ENCODE data around the gene SURF1. TPM values are rescaled to one million over a fixed set of nuclear protein-coding genes. Genes with fewer than 3 reads are reported as not detected.

The SURF1 gene
- total RNA-seq, 1 experiment from 2014 or later: 57.5 TPM

DNA sequence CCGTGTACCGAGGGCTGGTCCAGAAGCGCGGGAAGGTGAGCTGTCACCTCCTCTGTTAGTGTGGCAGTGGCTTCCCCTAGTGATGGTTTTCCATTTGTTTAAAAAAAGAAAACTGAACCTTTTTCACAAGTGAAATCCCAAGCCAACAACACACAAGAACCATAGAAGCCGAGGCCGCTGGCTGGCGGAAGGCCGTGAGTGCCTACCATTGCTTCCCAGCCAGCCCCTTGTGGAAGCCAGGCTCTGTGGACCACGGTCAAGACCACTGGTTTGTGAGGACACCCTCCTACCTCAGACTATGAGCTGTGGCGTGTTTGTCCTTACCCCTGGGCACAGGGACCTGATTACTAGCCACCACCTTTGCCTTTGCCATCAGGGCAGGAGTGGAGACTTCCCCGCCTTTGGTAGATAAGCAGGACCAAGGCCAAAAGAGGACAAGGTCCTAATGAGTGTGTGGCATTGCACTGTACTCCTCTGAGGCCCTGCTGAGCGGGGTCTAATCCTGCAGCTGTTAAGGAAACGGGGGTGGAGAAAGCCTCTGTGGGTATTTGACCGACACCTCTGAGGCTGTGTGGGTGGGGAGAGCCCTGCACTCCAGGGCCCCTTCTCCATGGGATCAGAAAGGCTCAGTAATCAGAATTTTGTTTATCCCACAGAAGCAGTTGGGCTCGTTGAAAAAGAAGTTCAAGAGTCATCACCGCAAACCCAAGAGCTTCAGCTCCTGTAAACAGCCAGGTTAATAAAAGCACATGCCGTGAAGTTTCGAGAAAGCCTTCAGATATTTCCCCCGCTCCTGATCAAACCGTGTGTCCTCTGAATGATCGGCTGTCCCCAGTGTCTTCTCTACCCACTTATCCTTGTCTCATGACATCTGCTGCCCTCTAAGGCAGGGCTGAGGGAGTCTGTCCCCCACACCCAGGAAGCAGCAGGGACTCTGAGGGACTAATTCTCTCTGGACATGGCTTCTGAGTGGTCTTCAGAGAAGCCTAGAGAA, 4.4 kb upstream of the SURF1 start:
- Mint-ChIP-seq H3K9me3 (ENCODE audit: unreplicated experiment) (no peaks in the 10 kb centered on the region), H3K4me3 (ENCODE audit: unreplicated experiment) (no peak overlapping the region), H3K4me1 (ENCODE audit: low read depth, unreplicated experiment) (peaks cover 20% of the 10 kb centered on the region), H3K27me3 (ENCODE audit: insufficient read depth, unreplicated experiment) (no peaks in the 10 kb centered on the region), H3K36me3 (ENCODE audit: insufficient read depth, unreplicated experiment) (peaks cover 97% of the 10 kb centered on the region), H3K27ac (ENCODE audit: unreplicated experiment) (peak overlapping the region; percentile 38)
- Histone ChIP-seq H3K9me3 (no peaks in the 10 kb centered on the region), H3K4me1 (peaks cover 8% of the 10 kb centered on the region), H3K27me3 (replicated peaks; ENCODE audit: control insufficient read depth, insufficient read depth, low read length) (no peaks in the 10 kb centered on the region), H3K4me3 (ENCODE audit: low read depth, low read length) (no peak overlapping the region), H3K36me3 (ENCODE audit: control insufficient read depth, insufficient read depth, low read length) (peaks cover 4% of the 10 kb centered on the region)
- ChIA-PET POLR2A (interaction anchor here (0.5 to 1.1 kb wide), 2 partner anchors 23 to 99 kb away, joined by 3 read pairs; partner anchors contain the start of gene CACFD1), CTCF (interaction anchor here (0.5 to 0.6 kb wide), 2 partner anchors 29 to 118 kb away, joined by 4 read pairs; partner anchors contain the start of gene SLC2A6)
- BruUV-seq (replicated peaks): no TSS peak
- intact Hi-C loops (cut with micrococcal nuclease; ENCODE audit: unreplicated experiment): no loop called here
- TF ChIP-seq, protein P1, sequence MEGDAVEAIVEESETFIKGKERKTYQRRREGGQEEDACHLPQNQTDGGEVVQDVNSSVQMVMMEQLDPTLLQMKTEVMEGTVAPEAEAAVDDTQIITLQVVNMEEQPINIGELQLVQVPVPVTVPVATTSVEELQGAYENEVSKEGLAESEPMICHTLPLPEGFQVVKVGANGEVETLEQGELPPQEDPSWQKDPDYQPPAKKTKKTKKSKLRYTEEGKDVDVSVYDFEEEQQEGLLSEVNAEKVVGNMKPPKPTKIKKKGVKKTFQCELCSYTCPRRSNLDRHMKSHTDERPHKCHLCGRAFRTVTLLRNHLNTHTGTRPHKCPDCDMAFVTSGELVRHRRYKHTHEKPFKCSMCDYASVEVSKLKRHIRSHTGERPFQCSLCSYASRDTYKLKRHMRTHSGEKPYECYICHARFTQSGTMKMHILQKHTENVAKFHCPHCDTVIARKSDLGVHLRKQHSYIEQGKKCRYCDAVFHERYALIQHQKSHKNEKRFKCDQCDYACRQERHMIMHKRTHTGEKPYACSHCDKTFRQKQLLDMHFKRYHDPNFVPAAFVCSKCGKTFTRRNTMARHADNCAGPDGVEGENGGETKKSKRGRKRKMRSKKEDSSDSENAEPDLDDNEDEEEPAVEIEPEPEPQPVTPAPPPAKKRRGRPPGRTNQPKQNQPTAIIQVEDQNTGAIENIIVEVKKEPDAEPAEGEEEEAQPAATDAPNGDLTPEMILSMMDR (IDR thresholded peaks at IDR 0.05; ENCODE audit: insufficient read depth in 1 of 2, low read depth in 1 of 2, low read length in 1 of 2, severe bottlenecking in 1 of 2, unreplicated experiment in 1 of 2): no peak
- DNase-seq: no peak

DNA sequence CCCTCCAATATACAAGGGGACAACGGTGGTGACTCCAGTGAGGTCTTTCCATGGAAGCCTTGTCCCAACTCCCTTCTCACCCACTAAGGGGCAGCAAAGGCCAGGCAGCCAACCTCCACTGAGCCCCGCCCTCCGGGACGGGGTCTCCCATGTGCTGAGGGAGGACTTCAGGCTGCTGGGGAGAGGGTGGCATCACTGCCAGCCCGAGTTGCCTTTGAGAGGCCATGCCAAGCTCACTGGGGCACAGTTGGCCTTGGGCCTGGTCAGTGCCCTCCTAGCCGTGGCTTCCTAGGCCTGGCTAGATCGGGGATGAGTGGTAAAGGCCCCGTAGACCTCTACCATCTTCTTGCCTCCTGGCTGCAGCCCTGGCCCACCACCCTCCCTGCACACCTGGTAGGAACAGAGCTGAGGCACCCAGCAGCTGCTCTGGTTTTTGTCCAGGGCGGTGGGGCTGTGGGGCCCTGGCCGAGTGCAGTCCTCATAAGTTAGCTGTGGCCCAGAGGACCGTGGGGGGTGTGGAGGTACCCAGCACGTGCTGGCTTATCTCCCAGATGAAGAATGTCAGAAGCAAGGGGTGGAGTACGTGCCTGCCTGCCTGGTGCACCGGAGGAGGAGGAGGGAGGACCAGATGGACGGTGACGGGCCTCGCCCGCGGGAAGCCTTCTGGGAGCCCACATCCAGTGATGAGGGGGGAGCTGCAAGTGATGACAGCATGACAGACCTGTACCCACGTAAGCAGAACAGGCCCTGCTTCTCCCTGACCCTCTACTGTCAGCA, 3.3 kb upstream of the SURF1 start:
- peak; percentile 58 to 70 for DNase-seq
- H3K27me3 Mint-ChIP-seq (ENCODE audit: insufficient read depth, unreplicated experiment): no peaks in the 10 kb centered on the region
- POLR2A ChIA-PET: interaction anchor here (1.1 kb wide), 1 partner anchor 100 kb away, joined by 3 read pairs; the partner anchor contains the start of gene CACFD1
- intact Hi-C loops (cut with micrococcal nuclease; ENCODE audit: unreplicated experiment): loop anchor here (1.0 kb wide), 2 partner anchors 45 to 127 kb away; no protein-coding TSS in a partner anchor
- peak overlapping the region; percentile 42 for H3K27ac Mint-ChIP-seq (ENCODE audit: unreplicated experiment)
- H3K9me3 Mint-ChIP-seq (ENCODE audit: unreplicated experiment): no peaks in the 10 kb centered on the region
- peaks cover 2% of the 10 kb centered on the region for H3K36me3 ChIP-seq (ENCODE audit: control insufficient read depth, insufficient read depth, low read length)
- H3K9me3 ChIP-seq: no peaks in the 10 kb centered on the region
- peaks cover 20% of the 10 kb centered on the region for H3K4me1 Mint-ChIP-seq (ENCODE audit: low read depth, unreplicated experiment)
- no peak overlapping the region for H3K4me3 Mint-ChIP-seq (ENCODE audit: unreplicated experiment)
- H3K4me3 ChIP-seq (ENCODE audit: low read depth, low read length): no peak overlapping the region
- peaks cover 94% of the 10 kb centered on the region for H3K36me3 Mint-ChIP-seq (ENCODE audit: insufficient read depth, unreplicated experiment)
- peaks cover 14% of the 10 kb centered on the region for H3K4me1 ChIP-seq
- CTCF ChIA-PET: interaction anchor here (0.6 kb wide), 1 partner anchor 119 kb away, joined by 4 read pairs; the partner anchor contains the start of gene SLC2A6
- no peaks in the 10 kb centered on the region for H3K27me3 ChIP-seq (replicated peaks; ENCODE audit: control insufficient read depth, insufficient read depth, low read length)
- no TSS peak for BruUV-seq (replicated peaks)
- TF ChIP-seq, protein P1 (IDR thresholded peaks at IDR 0.05; ENCODE audit: insufficient read depth in 1 of 2, low read depth in 1 of 2, low read length in 1 of 2, severe bottlenecking in 1 of 2, unreplicated experiment in 1 of 2): peak; percentile 32 to 57

DNA sequence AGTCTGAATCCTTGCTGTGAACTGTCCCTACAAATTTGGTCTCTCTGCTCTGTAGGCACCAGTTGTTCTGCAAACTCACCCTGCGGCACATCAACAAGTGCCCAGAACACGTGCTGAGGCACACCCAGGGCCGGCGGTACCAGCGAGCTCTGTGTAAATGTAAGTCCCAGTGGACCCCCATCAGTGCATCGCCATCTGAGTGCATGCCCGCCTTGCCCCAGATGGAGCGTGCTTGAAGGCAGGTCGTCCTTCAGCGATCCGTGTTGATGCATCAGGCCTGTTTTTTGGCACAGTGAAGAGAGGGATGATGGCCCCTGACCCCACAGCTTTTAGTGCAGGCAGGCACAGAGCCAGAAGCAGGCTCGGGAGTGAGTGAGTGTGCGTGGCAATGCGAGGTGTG, 1.4 kb upstream of the SURF1 start:
- ChIA-PET POLR2A (no interaction called here), CTCF (interaction anchor here (0.9 to 1.8 kb wide), 7 partner anchors 8 to 170 kb away, joined by 3 to 9 read pairs (median 3); partner anchors contain the start of genes MED22 and RPL7A)
- Mint-ChIP-seq H3K9me3 (ENCODE audit: unreplicated experiment) (no peaks in the 10 kb centered on the region), H3K4me1 (ENCODE audit: low read depth, unreplicated experiment) (peaks cover 20% of the 10 kb centered on the region), H3K27me3 (ENCODE audit: insufficient read depth, unreplicated experiment) (no peaks in the 10 kb centered on the region), H3K27ac (ENCODE audit: unreplicated experiment) (no peak overlapping the region), H3K4me3 (ENCODE audit: unreplicated experiment) (peak overlapping the region; percentile 86), H3K36me3 (ENCODE audit: insufficient read depth, unreplicated experiment) (peaks cover 93% of the 10 kb centered on the region)
- BruUV-seq (replicated peaks): no TSS peak
- H3K36me3 ChIP-seq (ENCODE audit: control insufficient read depth, insufficient read depth, low read length): peaks cover 5% of the 10 kb centered on the region
- peaks cover 14% of the 10 kb centered on the region for H3K4me1 ChIP-seq
- TF ChIP-seq, protein P1 (IDR thresholded peaks at IDR 0.05; ENCODE audit: insufficient read depth in 1 of 2, low read depth in 1 of 2, low read length in 1 of 2, severe bottlenecking in 1 of 2, unreplicated experiment in 1 of 2): no peak
- intact Hi-C loops (cut with micrococcal nuclease; ENCODE audit: unreplicated experiment): loop anchor here (2.0 kb wide), 2 partner anchors 19 to 37 kb away; partner anchors contain the start of genes STKLD1 and SURF4
- H3K9me3 ChIP-seq: no peaks in the 10 kb centered on the region
- no peak for DNase-seq
- H3K4me3 ChIP-seq (ENCODE audit: low read depth, low read length): peak overlapping the region; percentile 62
- H3K27me3 ChIP-seq (replicated peaks; ENCODE audit: control insufficient read depth, insufficient read depth, low read length): no peaks in the 10 kb centered on the region

Data from Caco-2 (cell line).